Left colon (tissue), 2 donors: ENCODE results near the gene SNX6. TPM values are rescaled to one million over a fixed set of nuclear protein-coding genes. Genes with fewer than 3 reads are reported as not detected.
"Not testable (repeated sequence)": the region's sequence is repeated elsewhere in the genome, so short reads cannot be mapped to it uniquely, and the experiment has no call there.

Experiments
- ATAC-seq: fragments of 200-7000 bp; cut with Tn5 transposase; one replicate; pipeline ENCODE4 v1.9.1; 2020; ENCODE audit warnings: mild to moderate bottlenecking, moderate library complexity
- DNase-seq, 2 donors: peaks; one replicate each; pipeline ENCODE4 v3.0.0-alpha.2; 2020
- intact Hi-C, 2 donors: fragments of 100-400 bp; cut with DNase I in 1 of 2; cut with micrococcal nuclease in 1 of 2; formaldehyde crosslinking; loops; one replicate each; pipeline versions ENCODE4 v1.11.2 to v1.14.0; 2022; cut with DNase I, micrococcal nuclease
- total RNA-seq, 2 donors: library from RNA; stranded (reverse); fragmentation: NEBNext Ultra II Directional; extraction: Animal tissue kit (Norgen Biotek cat#: 25700); gene quantifications; one replicate each; pipeline ENCODE4 v1.2.1, GENCODE V29; 2021
- donor health status: DM: no; HTN: no; CAD: no.
- donor health status: DM: yes; HTN: yes; CAD: no.

Gene SNX6
- total RNA-seq, 2 donors from 2014 or later: 83.1 to 87.0 TPM

- ATAC-seq, intact Hi-C loops, DNase-seq: not testable (repeated sequence)
Measured at GRCh38 chr14:34540181-34541059, 89.5 kb downstream of the SNX6 start.

GRCh38 chr14:34539407-34540180 lies 90.4 kb downstream of the SNX6 start, which contains the start of gene EAPP:
TSS of gene EAPP (minus strand) at chr14:34539701. CDS start at chr14:34539628, 73 bp downstream.
- intact Hi-C loops: no loop called here
- peak; percentile 93 for ATAC-seq
- DNase-seq: peak; percentile 98 to 99

GRCh38 chr14:34538871-34539406 lies 91.0 kb downstream of the SNX6 start:
- no peak for DNase-seq
- peak; percentile 47 for ATAC-seq
- intact Hi-C loops: no loop called here

- intact Hi-C loops, ATAC-seq: not testable (repeated sequence)
- peak in 1 of 2 donors; percentile 28 for DNase-seq
Measured at GRCh38 chr14:34538096-34538495, 91.9 kb downstream of the SNX6 start.

GRCh38 chr14:34537677-34538009 lies 92.3 kb downstream of the SNX6 start:
- intact Hi-C loops: no loop called here
- DNase-seq (no peak), ATAC-seq (no peak)

GRCh38 chr14:34536951-34537676 lies 92.8 kb downstream of the SNX6 start:
- ATAC-seq (no peak), DNase-seq (no peak)
- intact Hi-C loops: no loop called here

GRCh38 chr14:34527591-34527990 lies 102.4 kb downstream of the SNX6 start:
- intact Hi-C loops: no loop called here
- ATAC-seq (no peak), DNase-seq (no peak)

- DNase-seq, intact Hi-C loops, ATAC-seq: not testable (repeated sequence)
Measured at GRCh38 chr14:34524216-34524615, 105.7 kb downstream of the SNX6 start.

- ATAC-seq: peak; percentile 13
- intact Hi-C loops: no loop called here
- no peak for DNase-seq
Measured at GRCh38 chr14:34522496-34522895, 107.5 kb downstream of the SNX6 start.

- peak; percentile 45 for ATAC-seq
- peak in 1 of 2 donors; percentile 42 for DNase-seq
- intact Hi-C loops: not testable (repeated sequence)
Measured at GRCh38 chr14:34521071-34521470, 108.9 kb downstream of the SNX6 start.

GRCh38 chr14:34520304-34520970 lies 109.5 kb downstream of the SNX6 start:
- intact Hi-C loops: not testable (repeated sequence)
- peak; percentile 86 for ATAC-seq
- peak; percentile 61 to 77 for DNase-seq

Other genes with a start within 250 kb of the SNX6 start
- gene SPTSSA, start 167.9 kb downstream of the SNX6 start, total RNA-seq: 10 to 100 TPM; 47.4 to 59.1 TPM
- gene EAPP, start 90.4 kb downstream of the SNX6 start, total RNA-seq: 10 to 100 TPM; 51.5 to 59.7 TPM
- 10 to 100 TPM in 1 of 2 donors, 1 to 10 TPM in 1; 5.2 to 27.0 TPM for gene CFL2, start 84.4 kb upstream of the SNX6 start, total RNA-seq
- gene BAZ1A, start 245.2 kb upstream of the SNX6 start, total RNA-seq: 10 to 100 TPM; 29.1 to 36.1 TPM